ENCODE measurements around the gene SIRPB1. TPM values are rescaled to one million over a fixed set of nuclear protein-coding genes. Genes with fewer than 3 reads are reported as not detected.

Gene SIRPB1
- total RNA-seq, 4 donors from 2014 or later = 1.4 to 5.1 (median 1.9) TPM

DNA sequence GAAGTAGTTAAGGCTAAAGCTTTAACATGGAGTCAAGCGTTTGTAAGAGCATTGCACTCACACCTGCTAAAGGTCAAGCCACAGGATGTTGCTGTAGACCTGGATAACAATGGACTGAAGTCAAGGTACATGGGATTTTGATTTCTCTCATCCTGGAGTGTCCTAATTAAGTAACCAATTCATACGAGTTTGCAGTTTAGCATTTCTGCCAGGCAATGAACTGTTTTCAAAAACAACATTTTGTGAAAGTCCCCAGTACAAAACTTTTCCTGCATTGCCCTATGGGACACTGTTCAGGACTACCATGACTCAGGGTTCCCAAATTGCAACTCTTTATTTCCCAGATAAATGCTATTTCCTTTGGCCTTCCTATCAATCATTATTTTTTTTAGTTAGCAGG lies 17.4 kb upstream of the SIRPB1 start:
- H3K27ac ChIP-seq = no peak overlapping the region
- TF ChIP-seq, protein P1, sequence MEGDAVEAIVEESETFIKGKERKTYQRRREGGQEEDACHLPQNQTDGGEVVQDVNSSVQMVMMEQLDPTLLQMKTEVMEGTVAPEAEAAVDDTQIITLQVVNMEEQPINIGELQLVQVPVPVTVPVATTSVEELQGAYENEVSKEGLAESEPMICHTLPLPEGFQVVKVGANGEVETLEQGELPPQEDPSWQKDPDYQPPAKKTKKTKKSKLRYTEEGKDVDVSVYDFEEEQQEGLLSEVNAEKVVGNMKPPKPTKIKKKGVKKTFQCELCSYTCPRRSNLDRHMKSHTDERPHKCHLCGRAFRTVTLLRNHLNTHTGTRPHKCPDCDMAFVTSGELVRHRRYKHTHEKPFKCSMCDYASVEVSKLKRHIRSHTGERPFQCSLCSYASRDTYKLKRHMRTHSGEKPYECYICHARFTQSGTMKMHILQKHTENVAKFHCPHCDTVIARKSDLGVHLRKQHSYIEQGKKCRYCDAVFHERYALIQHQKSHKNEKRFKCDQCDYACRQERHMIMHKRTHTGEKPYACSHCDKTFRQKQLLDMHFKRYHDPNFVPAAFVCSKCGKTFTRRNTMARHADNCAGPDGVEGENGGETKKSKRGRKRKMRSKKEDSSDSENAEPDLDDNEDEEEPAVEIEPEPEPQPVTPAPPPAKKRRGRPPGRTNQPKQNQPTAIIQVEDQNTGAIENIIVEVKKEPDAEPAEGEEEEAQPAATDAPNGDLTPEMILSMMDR (IDR thresholded peaks at IDR 0.05) = no peak
- TF ChIP-seq POLR2A (IDR thresholded peaks at IDR 0.05) (no peak), EP300 (IDR thresholded peaks at IDR 0.05) (no peak)
- no peaks in the 10 kb centered on the region for H3K27me3 ChIP-seq
- no peaks in the 10 kb centered on the region for H3K36me3 ChIP-seq
- DNase-seq (ENCODE audit: low spot score in 2 of 2) = no peak
- peaks cover 0 to 16% (median 0%) of the 10 kb centered on the region in 4 donors for H3K9me3 ChIP-seq
- no peak overlapping the region for H3K4me3 ChIP-seq
- H3K4me1 ChIP-seq = no peaks in the 10 kb centered on the region
- WGBS, 2 donors = 54 to 56% methylated on average over 2 of the region's 2 CpGs

DNA sequence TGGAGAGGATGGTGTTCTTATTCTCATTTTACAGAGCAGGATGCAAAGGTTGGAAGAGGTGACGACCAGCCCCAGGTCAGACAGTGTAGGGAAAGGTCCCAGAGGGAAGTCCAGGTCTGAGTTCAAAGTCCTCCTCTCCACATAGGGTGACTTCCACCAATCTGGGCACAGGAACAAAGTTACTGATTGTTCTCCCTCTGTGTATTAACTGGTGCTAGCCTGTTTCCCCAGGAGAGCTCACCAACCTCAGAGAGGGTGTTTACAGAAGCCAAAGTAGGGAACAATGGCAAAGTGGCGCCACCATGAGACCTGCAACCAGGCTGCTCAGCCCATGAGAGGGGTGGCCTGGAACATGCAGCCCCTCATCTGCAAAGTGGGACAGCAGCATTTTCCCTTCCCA lies 16.8 kb upstream of the SIRPB1 start:
- 56 to 77% methylated on average over 2 of the region's 2 CpGs for WGBS, 2 donors

DNA sequence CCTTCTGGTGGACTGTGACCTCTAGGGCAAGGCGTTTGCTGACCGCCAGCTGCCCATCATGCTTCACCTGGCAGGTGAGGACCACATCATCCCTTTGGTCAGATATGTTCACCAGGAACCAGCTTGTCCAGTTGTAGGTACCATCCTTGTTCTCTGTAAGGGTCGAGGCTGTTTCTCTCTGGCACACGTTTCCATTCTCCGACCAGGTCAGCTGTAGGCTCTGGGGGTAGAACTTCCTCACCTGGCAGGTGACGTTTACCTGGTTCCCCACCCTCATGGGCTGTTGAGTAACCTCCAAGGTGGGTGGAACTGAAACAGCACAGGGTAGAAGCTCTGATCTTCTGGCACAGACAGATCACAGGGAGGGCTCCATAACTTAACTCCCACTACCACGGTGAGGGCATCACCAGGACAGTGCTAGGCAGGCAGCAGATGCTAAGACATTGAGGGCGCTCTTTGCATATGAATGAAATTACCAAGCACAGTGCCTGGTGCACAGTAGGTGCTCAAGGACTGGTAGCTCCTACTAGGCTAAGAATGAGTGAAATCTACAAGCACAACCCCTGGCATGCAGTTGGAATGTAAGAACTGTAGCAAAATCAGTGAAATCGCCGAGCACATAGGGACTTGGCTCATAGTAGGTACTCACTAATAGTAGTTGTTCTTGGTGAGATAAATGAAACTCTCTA lies 15.6 kb upstream of the SIRPB1 start:
- no peaks in the 10 kb centered on the region for H3K27me3 ChIP-seq
- H3K27ac ChIP-seq = no peak overlapping the region
- WGBS, 2 donors = 82 to 92% methylated on average over 10 of the region's 10 CpGs
- peaks cover 0 to 11% (median 0%) of the 10 kb centered on the region in 4 donors for H3K9me3 ChIP-seq
- no peak for DNase-seq (ENCODE audit: low spot score in 2 of 2)
- no peaks in the 10 kb centered on the region for H3K4me1 ChIP-seq
- TF ChIP-seq, protein P1 (IDR thresholded peaks at IDR 0.05) = no peak
- TF ChIP-seq EP300 (IDR thresholded peaks at IDR 0.05) = no peak
- TF ChIP-seq POLR2A (IDR thresholded peaks at IDR 0.05) = no peak
- H3K4me3 ChIP-seq = no peak overlapping the region
- no peaks in the 10 kb centered on the region for H3K36me3 ChIP-seq

More for the DNA sequence above, 16.8 kb upstream of the SIRPB1 start:
- Histone ChIP-seq H3K4me3 (no peak overlapping the region), H3K9me3 (peaks cover 0 to 13% (median 0%) of the 10 kb centered on the region in 4 donors), H3K27me3 (no peaks in the 10 kb centered on the region), H3K27ac (no peak overlapping the region), H3K36me3 (no peaks in the 10 kb centered on the region), H3K4me1 (no peaks in the 10 kb centered on the region)
- no peak for DNase-seq (ENCODE audit: low spot score in 2 of 2)
- TF ChIP-seq POLR2A (IDR thresholded peaks at IDR 0.05) (no peak), EP300 (IDR thresholded peaks at IDR 0.05) (no peak)
- TF ChIP-seq, protein P1 (IDR thresholded peaks at IDR 0.05) = no peak

DNA sequence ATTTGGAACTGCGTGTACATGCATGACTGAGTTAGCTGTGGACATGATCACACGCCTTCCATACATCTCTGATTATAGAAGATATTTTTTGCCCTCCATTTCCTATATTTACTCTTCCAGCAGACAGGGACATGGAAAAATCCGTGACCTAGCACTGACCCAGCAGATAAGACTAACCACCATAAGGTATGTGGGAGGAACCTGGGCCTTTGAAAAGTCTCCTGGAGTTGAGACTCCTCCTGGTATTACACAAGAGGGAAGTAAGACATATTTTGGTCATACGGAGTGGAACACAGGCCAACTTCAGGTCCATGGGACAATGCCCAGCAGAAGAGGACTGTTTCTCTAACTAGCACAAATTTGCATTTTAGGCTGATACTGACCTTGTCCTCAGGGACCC lies 13.7 kb upstream of the SIRPB1 start:
- H3K4me1 ChIP-seq = no peaks in the 10 kb centered on the region
- no peak overlapping the region for H3K4me3 ChIP-seq
- no peaks in the 10 kb centered on the region for H3K27me3 ChIP-seq
- H3K9me3 ChIP-seq = no peaks in the 10 kb centered on the region
- H3K36me3 ChIP-seq = no peaks in the 10 kb centered on the region
- DNase-seq (ENCODE audit: low spot score in 2 of 2) = no peak
- WGBS, 2 donors = 84 to 86% methylated on average over 4 of the region's 4 CpGs
- TF ChIP-seq POLR2A (IDR thresholded peaks at IDR 0.05) (no peak), EP300 (IDR thresholded peaks at IDR 0.05) (no peak)
- TF ChIP-seq, protein P1 (IDR thresholded peaks at IDR 0.05) = no peak
- H3K27ac ChIP-seq = no peak overlapping the region

DNA sequence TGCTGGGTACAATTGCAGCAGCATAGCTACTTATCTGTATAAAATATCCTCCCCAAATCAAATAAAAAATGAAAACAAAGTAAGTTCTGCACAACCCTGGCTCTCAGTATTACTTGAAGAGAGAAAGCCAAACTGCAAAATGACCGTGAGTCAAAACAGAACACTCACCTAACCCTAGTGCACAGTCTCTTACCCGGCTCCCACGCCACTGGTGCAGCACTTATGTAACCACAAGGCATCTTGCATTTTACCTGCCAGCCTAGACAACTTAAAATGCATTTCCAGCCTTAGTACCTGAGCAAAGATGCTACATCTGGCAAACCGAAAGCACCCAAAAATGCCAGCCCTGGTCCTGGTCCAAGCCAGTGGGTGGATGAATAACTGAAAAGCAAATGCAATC lies 12.4 kb upstream of the SIRPB1 start:
- Histone ChIP-seq H3K9me3 (no peaks in the 10 kb centered on the region), H3K36me3 (no peaks in the 10 kb centered on the region), H3K27me3 (no peaks in the 10 kb centered on the region), H3K4me1 (no peaks in the 10 kb centered on the region), H3K4me3 (no peak overlapping the region), H3K27ac (no peak overlapping the region)
- WGBS, 2 donors = 87% methylated on average over 4 of the region's 4 CpGs
- DNase-seq (ENCODE audit: low spot score in 2 of 2) = no peak
- TF ChIP-seq EP300 (IDR thresholded peaks at IDR 0.05) = no peak
- no peak for TF ChIP-seq POLR2A (IDR thresholded peaks at IDR 0.05)
- TF ChIP-seq, protein P1 (IDR thresholded peaks at IDR 0.05) = no peak
